Endothelial cell of umbilical vein (primary cell): Measurements from ENCODE around the gene FRMD4A. TPM values are rescaled to one million over a fixed set of nuclear protein-coding genes. Genes with fewer than 3 reads are reported as not detected.

Source experiments
- BruUV-seq: library from RNA; stranded (reverse); fragments of 400-500 nt; replicated peaks from 2 replicates; lab custom pipeline; 2021; lab: Mats Ljungman, UMichigan
- CTCF ChIA-PET: fragments of 300-600, 350-600 bp; sonication (Branson Sonifier 250); formaldehyde crosslinking; loops from one replicate; lab custom pipeline; 2021; ENCODE audit warnings: antibody characterized with exemption, inconsistent platforms; lab: Charles Lee
- POLR2A ChIA-PET: fragments of 300-600, 350-600 bp; sonication (Branson Sonifier 250); formaldehyde crosslinking; loops from one replicate; lab custom pipeline; 2021; ENCODE audit warnings: antibody characterized with exemption, inconsistent platforms; lab: Charles Lee
- DNase-seq: peaks from one replicate; pipeline ENCODE4 v3.0.0-alpha.2; 2011; ENCODE audit warnings: low read depth, low spot score
- FAIRE-seq: peaks from 2 replicates; lab custom pipeline; 2011; peaks lifted over from hg19 to GRCh38; lab: Jason Lieb, UNC
- H2AFZ ChIP-seq: 2 replicates; pipeline ENCODE4 v1.6.0; 2012; ENCODE audit warnings: low read depth, low read length, control low read depth, inconsistent platforms
- H3K27ac ChIP-seq: 2 replicates; pipeline ENCODE4 v1.5.1; 2011; ENCODE audit warnings: low read depth, mild to moderate bottlenecking, control low read depth, low read length, moderate library complexity; ENCODE audit not compliant: insufficient read depth
- H3K27me3 ChIP-seq, 2 experiments: 2 replicates each; pipeline versions ENCODE4 v1.6.0 to v1.6.1; 2011; ENCODE audit warnings: low read length in 2 of 2, mixed read lengths in 1 of 2; ENCODE audit not compliant: control insufficient read depth in 2 of 2, insufficient read depth in 2 of 2
- H3K36me3 ChIP-seq, 2 experiments: 2 replicates in 1 of 2; 3 replicates in 1 of 2; pipeline ENCODE4 v1.5.1; 2011; ENCODE audit warnings: low read length in 2 of 2, mild to moderate bottlenecking in 1 of 2, moderate library complexity in 1 of 2; ENCODE audit not compliant: control insufficient read depth in 2 of 2, insufficient read depth in 2 of 2; ENCODE audit errors: extremely low read depth in 1 of 2
- H3K4me1 ChIP-seq: 3 replicates; pipeline ENCODE4 v1.5.1; 2011; ENCODE audit warnings: mild to moderate bottlenecking, low read length; ENCODE audit not compliant: control insufficient read depth, insufficient read depth; ENCODE audit errors: extremely low read depth
- H3K4me2 ChIP-seq: 2 replicates; pipeline ENCODE4 v1.6.1; 2011; ENCODE audit warnings: low read length, control low read depth, mixed read lengths; ENCODE audit not compliant: insufficient read depth
- H3K4me3 ChIP-seq, 3 experiments: fragments of 200-600 bp in 1 of 3; sonication (generic), shearing (Covaris generic) in 1 of 3; replicated peaks in 1 of 3; 2 replicates each; pipeline ENCODE4 v1.5.1; 2011 to 2016; ENCODE audit warnings: control low read depth in 3 of 3, low read length in 3 of 3, mild to moderate bottlenecking in 2 of 3, inconsistent platforms in 1 of 3, low read depth in 1 of 3, moderate library complexity in 1 of 3; ENCODE audit not compliant: insufficient read depth in 1 of 3
- H3K79me2 ChIP-seq: 2 replicates; pipeline ENCODE4 v1.6.0; 2012; ENCODE audit warnings: low read length, inconsistent platforms; ENCODE audit not compliant: control insufficient read depth, insufficient read depth
- H3K9ac ChIP-seq: replicated peaks from 2 replicates; pipeline ENCODE3; 2011; ENCODE audit warnings: low read length, control low read depth; ENCODE audit not compliant: insufficient read depth; ENCODE audit errors: extremely low read depth
- H3K9me1 ChIP-seq: replicated peaks from 3 replicates; pipeline ENCODE4 v1.6.0; 2011; ENCODE audit warnings: mild to moderate bottlenecking, low read length; ENCODE audit not compliant: control insufficient read depth, insufficient read depth; ENCODE audit errors: extremely low read depth
- H3K9me3 ChIP-seq: replicated peaks from 2 replicates; pipeline ENCODE4 v1.5.1; 2012; ENCODE audit warnings: low read length, inconsistent platforms; ENCODE audit not compliant: control insufficient read depth, insufficient read depth
- H4K20me1 ChIP-seq: replicated peaks from 2 replicates; pipeline ENCODE3; 2011; ENCODE audit warnings: mild to moderate bottlenecking, low read length; ENCODE audit not compliant: control insufficient read depth, insufficient read depth; ENCODE audit errors: extremely low read depth
- EZH2 ChIP-seq: IDR thresholded peaks from 2 replicates; pipeline ENCODE4 v1.6.1; 2012; ENCODE audit warnings: borderline replicate concordance, low read depth, mild to moderate bottlenecking, moderate library complexity, low read length, inconsistent platforms; ENCODE audit not compliant: severe bottlenecking
- FOS ChIP-seq: IDR thresholded peaks from 2 replicates; pipeline ENCODE4 v1.6.1; 2011; ENCODE audit warnings: mild to moderate bottlenecking, low read length, moderate library complexity, borderline replicate concordance; ENCODE audit not compliant: insufficient read depth
- GATA2 ChIP-seq: IDR thresholded peaks from 2 replicates; pipeline ENCODE4 v1.7.0; 2011; ENCODE audit warnings: low read depth, mild to moderate bottlenecking, moderate library complexity, mixed read lengths, low read length; ENCODE audit not compliant: insufficient read length, insufficient read depth
- JUN ChIP-seq: IDR thresholded peaks from 2 replicates; pipeline ENCODE4 v1.6.1; 2011; ENCODE audit warnings: borderline replicate concordance, low read depth; ENCODE audit not compliant: insufficient read length, insufficient read depth
- MYC ChIP-seq: IDR thresholded peaks from one replicate; pipeline ENCODE4 v1.6.1; 2011; ENCODE audit warnings: mild to moderate bottlenecking, low read depth, low read length
- POLR2A ChIP-seq: IDR thresholded peaks from 2 replicates; pipeline ENCODE4 v1.6.1; 2012; ENCODE audit warnings: low read depth, mild to moderate bottlenecking, control low read depth, low read length
- POLR2AphosphoS5 ChIP-seq: IDR thresholded peaks from 2 replicates; pipeline ENCODE4 v1.6.1; 2012; ENCODE audit warnings: low read depth, mild to moderate bottlenecking, control low read depth, low read length, moderate library complexity; ENCODE audit not compliant: insufficient read depth
- dilution Hi-C: fragments of 300-500 bp; cut with MboI; formaldehyde crosslinking; loops from one replicate; pipeline ENCODE4 v1.15.0; 2019; ENCODE audit warnings: low sequenced_read_pairs; ENCODE audit not compliant: extremely low pct_ligation_motif_present
- intact Hi-C: fragments of 100-400 bp; cut with micrococcal nuclease; formaldehyde crosslinking; loops from one replicate; pipeline ENCODE4 v1.10.0; 2022
- polyA plus RNA-seq, 4 experiments: library from polyadenylated mRNA; depleted of rRNA in 3 of 4; stranded (reverse) in 3 of 4; unstranded in 1 of 4; fragments of >200 nt; gene quantifications; 2 replicates each; pipeline versions ENCODE4 v1.2.1 to v1.2.3, GENCODE V29; 2011 to 2012; ENCODE audit warnings: missing spikeins in 1 of 4
- total RNA-seq: library from RNA; stranded (reverse); gene quantifications from 2 replicates; pipeline ENCODE4 v1.2.3, GENCODE V29; 2021
- TF ChIP-seq, protein P1 (sequence below): IDR thresholded peaks from 2 replicates; pipeline ENCODE4 v1.6.1; 2011; ENCODE audit not compliant: insufficient read depth, insufficient read length
- TF ChIP-seq, protein P2 (sequence below), 2 donors: IDR thresholded peaks; 1 replicate in 1 of 2; 2 replicates in 1 of 2; pipeline ENCODE4 v1.5.1; 2011; ENCODE audit warnings: low read length in 2 of 2, mild to moderate bottlenecking in 2 of 2, moderate library complexity in 2 of 2, control low read depth in 1 of 2, inconsistent platforms in 1 of 2, low read depth in 1 of 2; ENCODE audit not compliant: insufficient read depth in 1 of 2; ENCODE audit errors: extremely low read depth in 1 of 2

The FRMD4A gene
- total and polyA plus RNA-seq, 2 donors (not counting 3 experiments of a cell fraction or from before 2014, with no cell fraction given): 123 to 148 TPM

DNA sequence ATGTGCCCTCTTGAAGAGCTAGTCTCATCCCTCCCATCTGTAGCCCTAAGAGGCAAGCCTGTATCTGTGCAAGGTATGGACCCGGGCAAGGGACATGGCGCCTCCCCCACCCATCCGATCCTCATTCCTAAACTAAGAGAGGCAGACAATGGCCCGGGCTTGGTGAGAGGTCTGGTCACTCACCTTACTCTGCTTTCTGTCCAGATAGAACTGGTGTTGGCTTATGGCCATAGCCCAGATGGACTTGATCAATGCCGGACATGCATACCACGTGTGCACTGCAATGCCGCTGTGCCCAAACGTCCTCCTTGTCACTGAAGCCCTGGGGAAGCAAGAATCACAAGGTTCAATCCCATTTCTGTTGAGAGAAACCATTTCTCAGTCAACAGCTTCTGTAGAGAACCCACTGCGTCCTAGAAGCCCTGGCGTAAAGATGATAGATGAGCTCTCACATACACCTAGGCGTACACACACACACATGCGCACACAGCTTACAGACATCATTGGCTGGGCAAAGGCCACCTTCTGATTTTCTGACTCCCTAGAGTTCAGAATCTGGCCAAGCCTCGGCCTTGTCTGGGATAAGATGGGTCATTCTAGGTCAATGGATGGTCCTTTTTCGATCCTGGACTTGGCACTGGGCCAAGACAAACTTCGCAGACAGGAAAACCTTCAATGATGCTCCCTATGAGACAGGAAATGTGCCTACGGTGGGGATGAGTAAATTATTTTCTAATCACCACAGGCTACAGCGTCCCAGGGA, 629.4 kb downstream of the FRMD4A start:
- FAIRE-seq: peak; percentile 49
- Histone ChIP-seq H4K20me1 (no peaks in the 10 kb centered on the region), H3K9ac (no peak overlapping the region), H3K4me1 (peaks cover 51% of the 10 kb centered on the region), H3K36me3 (peaks cover 7 to 8% of the 10 kb centered on the region in 2 experiments), H3K4me3 (no peak overlapping the region), H3K9me3 (no peaks in the 10 kb centered on the region), H3K79me2 (peaks cover 32% of the 10 kb centered on the region), H3K27ac (no peak overlapping the region), H3K9me1 (no peaks in the 10 kb centered on the region), H2AFZ (no peak overlapping the region), H3K27me3 (no peaks in the 10 kb centered on the region), H3K4me2 (no peak overlapping the region)
- TF ChIP-seq FOS: no peak
- TF ChIP-seq EZH2: no peak
- no peak for TF ChIP-seq POLR2AphosphoS5
- no peak for TF ChIP-seq POLR2A
- TF ChIP-seq GATA2: no peak
- TF ChIP-seq JUN: no peak
- no peak for TF ChIP-seq MYC
- TF ChIP-seq, protein P1, sequence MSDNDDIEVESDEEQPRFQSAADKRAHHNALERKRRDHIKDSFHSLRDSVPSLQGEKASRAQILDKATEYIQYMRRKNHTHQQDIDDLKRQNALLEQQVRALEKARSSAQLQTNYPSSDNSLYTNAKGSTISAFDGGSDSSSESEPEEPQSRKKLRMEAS: no peak
- TF ChIP-seq, protein P2, sequence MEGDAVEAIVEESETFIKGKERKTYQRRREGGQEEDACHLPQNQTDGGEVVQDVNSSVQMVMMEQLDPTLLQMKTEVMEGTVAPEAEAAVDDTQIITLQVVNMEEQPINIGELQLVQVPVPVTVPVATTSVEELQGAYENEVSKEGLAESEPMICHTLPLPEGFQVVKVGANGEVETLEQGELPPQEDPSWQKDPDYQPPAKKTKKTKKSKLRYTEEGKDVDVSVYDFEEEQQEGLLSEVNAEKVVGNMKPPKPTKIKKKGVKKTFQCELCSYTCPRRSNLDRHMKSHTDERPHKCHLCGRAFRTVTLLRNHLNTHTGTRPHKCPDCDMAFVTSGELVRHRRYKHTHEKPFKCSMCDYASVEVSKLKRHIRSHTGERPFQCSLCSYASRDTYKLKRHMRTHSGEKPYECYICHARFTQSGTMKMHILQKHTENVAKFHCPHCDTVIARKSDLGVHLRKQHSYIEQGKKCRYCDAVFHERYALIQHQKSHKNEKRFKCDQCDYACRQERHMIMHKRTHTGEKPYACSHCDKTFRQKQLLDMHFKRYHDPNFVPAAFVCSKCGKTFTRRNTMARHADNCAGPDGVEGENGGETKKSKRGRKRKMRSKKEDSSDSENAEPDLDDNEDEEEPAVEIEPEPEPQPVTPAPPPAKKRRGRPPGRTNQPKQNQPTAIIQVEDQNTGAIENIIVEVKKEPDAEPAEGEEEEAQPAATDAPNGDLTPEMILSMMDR (IDR thresholded peaks at IDR 0.05; ENCODE audit: extremely low read depth in 1 of 2, insufficient read depth in 1 of 2, low read depth in 1 of 2, low read length in 2 of 2): no peak
- intact Hi-C loops (no loop called here), dilution Hi-C loops (no loop called here)
- no peak for DNase-seq
- CTCF ChIA-PET: no interaction called here
- BruUV-seq: no TSS peak
- POLR2A ChIA-PET: no interaction called here
